Epithelial cell of proximal tubule (primary cell): ENCODE data around the gene ABLIM2. TPM values are rescaled to one million over a fixed set of nuclear protein-coding genes. Genes with fewer than 3 reads are reported as not detected.

Experiments
- DNase-seq: peaks from one replicate; pipeline ENCODE4 v3.0.0-alpha.2; 2011; ENCODE audit warnings: low read depth
- H3K4me3 ChIP-seq: 2 replicates; pipeline ENCODE4 v1.5.1; 2011; ENCODE audit warnings: low read depth, mild to moderate bottlenecking, low read length
- total RNA-seq: library from RNA; depleted of rRNA; stranded (reverse); fragments of >200 nt; gene quantifications from 2 replicates; pipeline ENCODE4 v1.2.3, GENCODE V29; 2015
- TF ChIP-seq, protein P1 (sequence below): conservative IDR thresholded peaks from 2 replicates; pipeline ENCODE4 v1.5.1; 2012; ENCODE audit warnings: low read depth, mild to moderate bottlenecking, low read length

The ABLIM2 gene
- total RNA-seq, 1 donor from 2014 or later = 1.0 TPM

GRCh38 chr4:8019396-8020365, 138.9 kb downstream of the ABLIM2 start:
- TF ChIP-seq, protein P1, sequence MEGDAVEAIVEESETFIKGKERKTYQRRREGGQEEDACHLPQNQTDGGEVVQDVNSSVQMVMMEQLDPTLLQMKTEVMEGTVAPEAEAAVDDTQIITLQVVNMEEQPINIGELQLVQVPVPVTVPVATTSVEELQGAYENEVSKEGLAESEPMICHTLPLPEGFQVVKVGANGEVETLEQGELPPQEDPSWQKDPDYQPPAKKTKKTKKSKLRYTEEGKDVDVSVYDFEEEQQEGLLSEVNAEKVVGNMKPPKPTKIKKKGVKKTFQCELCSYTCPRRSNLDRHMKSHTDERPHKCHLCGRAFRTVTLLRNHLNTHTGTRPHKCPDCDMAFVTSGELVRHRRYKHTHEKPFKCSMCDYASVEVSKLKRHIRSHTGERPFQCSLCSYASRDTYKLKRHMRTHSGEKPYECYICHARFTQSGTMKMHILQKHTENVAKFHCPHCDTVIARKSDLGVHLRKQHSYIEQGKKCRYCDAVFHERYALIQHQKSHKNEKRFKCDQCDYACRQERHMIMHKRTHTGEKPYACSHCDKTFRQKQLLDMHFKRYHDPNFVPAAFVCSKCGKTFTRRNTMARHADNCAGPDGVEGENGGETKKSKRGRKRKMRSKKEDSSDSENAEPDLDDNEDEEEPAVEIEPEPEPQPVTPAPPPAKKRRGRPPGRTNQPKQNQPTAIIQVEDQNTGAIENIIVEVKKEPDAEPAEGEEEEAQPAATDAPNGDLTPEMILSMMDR = no peak
- DNase-seq = no peak
- no peak overlapping the region for H3K4me3 ChIP-seq

- TF ChIP-seq, protein P1 = no peak
- no peak for DNase-seq
- no peak overlapping the region for H3K4me3 ChIP-seq
Observed at GRCh38 chr4:8016527-8016926, 142.1 kb downstream of the ABLIM2 start.

DNA sequence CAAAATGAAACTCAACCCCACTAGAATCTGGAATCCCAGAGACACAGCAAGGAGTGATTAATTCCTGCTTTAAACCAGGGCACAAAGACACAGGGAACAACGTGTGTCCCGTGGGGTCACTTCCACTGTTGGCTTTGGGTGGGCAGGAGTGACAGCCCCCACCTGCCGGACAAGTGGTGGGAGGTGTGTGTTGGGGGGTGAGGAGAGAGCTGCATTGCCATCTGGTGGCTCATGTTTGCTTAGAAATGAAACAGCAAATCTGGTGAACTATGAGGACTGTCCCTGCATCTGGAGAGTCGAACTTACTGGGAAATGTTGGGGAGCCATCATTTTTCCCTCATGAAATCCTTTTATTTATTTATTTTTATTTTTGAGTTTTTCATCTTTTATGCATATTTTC, 143.1 kb downstream of the ABLIM2 start:
- DNase-seq = no peak
- H3K4me3 ChIP-seq = no peak overlapping the region
- TF ChIP-seq, protein P1 = peak; percentile 52

DNA sequence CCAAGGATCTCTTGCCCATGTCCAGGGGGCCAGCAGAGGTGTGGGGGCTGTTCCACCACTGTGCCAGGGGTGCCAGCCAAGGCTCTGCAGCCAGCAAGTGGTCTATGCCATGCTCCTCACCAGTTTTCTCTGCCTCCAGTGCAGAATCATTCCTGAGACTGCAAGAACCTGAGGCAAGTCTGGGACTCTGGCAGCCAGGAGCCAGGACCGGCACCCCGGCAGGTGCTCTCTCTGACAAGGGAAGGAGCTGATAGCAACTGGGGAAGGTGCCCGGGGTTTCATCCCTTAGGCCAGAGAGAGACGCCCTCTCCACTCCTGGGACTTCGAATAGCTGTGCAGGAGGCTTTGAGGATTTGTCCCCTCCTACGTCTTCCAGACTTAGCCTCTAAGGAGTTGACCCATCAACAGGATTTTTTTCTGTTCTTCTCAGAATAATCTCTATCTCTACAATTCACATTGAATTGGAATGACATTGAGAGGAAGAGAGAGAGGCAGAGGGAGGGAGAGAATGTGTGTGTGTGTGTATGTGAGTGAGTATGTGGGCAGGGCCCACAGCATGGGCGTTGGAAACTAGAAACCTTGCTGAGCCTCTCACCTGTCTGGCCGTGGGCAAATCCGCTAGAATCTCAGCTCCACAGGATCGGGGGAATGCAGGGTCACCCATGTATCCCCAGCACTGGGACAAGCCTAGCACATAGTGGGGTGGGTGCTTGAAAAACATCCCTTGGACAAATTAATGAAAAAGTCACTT, 144.5 kb downstream of the ABLIM2 start:
- no peak for DNase-seq
- TF ChIP-seq, protein P1 = no peak
- no peak overlapping the region for H3K4me3 ChIP-seq

DNA sequence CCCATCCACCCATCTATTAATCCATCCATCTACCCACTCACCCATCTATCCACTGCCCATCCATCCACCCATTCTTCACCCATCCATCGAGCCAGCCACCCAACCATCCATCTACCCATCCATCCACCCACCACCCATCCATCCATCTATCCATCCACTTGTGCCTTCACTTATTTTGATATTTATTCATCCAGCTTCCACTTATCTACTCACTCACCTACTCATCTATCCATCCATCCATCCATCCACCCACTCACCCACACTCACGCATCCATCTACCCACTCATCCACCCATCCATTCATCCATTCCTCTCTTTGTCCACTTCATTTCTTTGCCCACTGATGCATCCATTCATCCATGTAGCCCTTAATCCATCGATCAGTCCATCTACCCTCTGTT, 146.1 kb downstream of the ABLIM2 start:
- no peak for DNase-seq
- TF ChIP-seq, protein P1 = no peak
- H3K4me3 ChIP-seq = no peak overlapping the region

GRCh38 chr4:8010618-8011017, 148.0 kb downstream of the ABLIM2 start:
- no peak for DNase-seq
- H3K4me3 ChIP-seq = no peak overlapping the region
- TF ChIP-seq, protein P1 = no peak
